A172 (cell line): Measurements from ENCODE around the gene MYO9B. TPM values are rescaled to one million over a fixed set of nuclear protein-coding genes. Genes with fewer than 3 reads are reported as not detected.

ENCODE experiments used
- DNase-seq: peaks from one replicate; pipeline ENCODE4 v3.0.0-alpha.2; 2015; ENCODE audit warnings: low spot score
- total RNA-seq: library from RNA; depleted of rRNA; stranded (reverse); fragments of >200 nt; shearing (Covaris generic); gene quantifications from 2 replicates; pipeline ENCODE4 v1.2.3, GENCODE V29; 2014

MYO9B gene
- total RNA-seq, 1 experiment from 2014 or later: 43.8 TPM

DNA sequence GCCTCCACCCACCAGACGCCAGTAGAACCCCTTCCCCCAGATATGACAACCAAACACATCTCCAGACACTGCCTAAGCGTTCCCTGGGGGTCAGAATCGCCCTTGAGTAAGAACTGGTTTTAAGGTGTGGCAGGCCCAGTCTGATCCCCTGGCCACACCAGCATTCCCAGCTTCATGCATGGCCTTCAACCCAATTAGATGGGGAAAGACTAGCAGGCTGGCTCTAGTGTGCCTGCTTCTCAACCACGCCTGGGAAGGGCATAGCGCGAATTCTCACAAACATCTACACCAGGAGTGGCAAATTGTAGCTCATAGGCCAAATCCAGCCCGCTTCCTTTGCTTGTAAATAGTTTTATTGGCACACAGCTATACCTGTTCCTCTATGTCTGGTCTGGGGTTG is 13.9 kb upstream of the MYO9B start:
- DNase-seq: no peak

DNA sequence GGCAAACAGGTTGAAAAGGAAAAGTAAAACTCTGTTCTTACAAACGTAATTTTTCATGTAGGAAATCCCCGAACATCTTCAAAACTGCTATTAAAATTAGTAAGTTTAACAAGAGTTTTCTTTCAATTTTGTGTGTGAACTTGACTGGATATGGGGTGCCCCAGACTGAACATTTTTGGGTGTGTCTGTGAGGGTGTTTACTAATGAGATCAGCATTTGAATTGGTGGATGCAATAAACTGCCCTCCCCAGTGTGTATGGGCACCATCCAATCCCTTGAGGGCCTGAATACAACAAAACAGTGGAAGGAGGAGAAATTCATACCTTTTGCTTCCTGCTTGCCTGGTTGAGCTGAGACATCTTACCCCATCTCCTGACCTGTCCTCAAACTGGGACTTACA is 12.1 kb upstream of the MYO9B start:
- no peak for DNase-seq

DNA sequence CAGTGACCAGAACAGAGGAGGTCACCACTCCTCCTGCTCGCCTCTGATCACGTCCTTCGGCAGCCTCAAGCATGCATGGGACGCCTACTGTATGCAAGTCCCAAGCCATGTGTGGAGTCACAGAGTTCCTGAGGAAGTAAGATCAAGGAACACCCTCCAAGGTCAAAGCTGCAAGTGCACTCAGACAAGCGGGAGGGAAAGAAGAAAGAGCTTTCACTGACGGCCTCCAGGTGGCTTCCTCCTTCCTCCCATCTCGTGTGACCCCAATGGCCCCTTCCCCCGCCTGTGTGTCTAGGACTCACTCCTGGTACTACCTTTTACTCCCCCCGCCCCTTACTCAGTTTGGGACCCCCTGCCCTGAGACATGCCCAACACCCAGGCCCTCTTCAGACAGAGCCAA is 6.4 kb upstream of the MYO9B start:
- no peak for DNase-seq

GRCh38 chr19:17070421-17070820 is 5.2 kb upstream of the MYO9B start:
- no peak for DNase-seq

DNA sequence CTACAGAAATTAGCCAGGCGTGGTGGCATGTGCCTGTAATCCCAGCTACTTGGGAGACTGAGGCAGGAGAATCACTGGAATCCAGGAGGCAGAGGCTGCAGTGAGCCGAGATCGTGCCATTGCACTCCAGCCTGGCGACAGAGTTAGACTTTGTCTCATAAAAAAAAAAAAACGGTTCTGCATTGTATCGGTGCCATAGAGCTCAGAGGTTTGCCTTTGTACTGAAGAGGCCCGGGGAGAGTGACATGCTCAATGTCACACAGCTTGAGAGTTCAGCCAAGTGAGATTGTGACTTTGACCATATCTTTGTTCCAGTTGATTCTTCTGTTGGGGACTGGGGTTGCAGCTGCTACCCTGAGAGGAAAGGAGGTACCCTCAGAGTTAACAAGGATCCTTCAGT is 4.7 kb upstream of the MYO9B start:
- DNase-seq: no peak

DNA sequence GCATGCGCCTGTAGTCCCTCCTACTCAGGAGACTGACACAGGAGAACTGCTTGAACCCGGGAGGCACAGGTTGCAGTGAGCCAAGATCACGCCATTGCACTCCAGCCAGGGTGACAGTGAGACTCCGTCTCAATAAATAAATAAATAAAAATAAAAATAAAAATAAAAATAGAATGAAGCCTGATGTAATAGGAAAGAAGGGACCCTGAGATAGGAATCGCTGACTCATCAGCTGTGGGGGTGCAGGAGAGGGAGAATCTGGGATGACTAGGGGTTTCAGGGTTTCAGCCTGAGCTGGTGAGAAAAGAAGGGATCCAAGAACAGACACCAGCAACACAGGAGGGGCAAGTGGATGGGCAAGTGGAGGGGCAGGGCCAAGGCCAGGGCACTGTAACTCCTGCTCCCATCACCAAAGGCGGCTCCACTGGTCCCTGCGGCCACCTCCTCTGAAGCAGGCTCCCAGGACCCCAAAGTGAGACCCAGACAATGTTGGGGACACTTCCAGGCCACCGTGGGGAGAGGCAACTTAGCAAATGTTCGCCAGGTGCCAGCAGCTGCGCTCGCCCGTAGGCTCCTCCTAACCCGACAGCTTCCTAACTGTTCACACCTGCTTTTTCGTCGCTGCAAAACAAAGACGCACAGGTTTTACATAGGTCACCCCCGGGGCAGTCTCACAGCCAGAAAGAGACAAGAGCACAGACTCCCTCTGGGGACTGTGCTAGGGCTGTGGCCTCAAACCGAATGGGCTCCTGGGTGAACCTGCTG is 1.5 kb upstream of the MYO9B start:
- peak; percentile 36 for DNase-seq

DNA sequence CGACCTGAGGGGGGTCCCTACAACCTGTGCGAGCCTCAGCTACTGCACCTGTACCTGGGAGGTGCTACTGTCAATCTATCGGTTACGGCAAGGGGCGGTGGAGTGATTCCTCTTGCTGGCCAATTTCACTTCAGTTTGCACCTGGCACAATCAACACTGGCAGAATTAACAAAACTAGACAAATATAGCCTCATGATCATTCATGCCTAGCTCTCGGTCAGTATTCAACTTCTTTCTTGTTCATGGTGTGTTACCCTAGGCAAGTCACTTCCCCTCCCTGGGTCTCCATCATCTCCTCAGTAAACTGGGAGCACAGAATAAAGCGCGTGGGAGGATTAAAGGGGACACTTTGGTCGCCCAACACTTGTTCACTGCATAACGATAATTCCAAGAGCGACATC is 943 bp upstream of the MYO9B start:
- DNase-seq: no peak

- peak; percentile 22 for DNase-seq
Observed at GRCh38 chr19:17075864-17076542, 426 bp downstream of the MYO9B start.

DNA sequence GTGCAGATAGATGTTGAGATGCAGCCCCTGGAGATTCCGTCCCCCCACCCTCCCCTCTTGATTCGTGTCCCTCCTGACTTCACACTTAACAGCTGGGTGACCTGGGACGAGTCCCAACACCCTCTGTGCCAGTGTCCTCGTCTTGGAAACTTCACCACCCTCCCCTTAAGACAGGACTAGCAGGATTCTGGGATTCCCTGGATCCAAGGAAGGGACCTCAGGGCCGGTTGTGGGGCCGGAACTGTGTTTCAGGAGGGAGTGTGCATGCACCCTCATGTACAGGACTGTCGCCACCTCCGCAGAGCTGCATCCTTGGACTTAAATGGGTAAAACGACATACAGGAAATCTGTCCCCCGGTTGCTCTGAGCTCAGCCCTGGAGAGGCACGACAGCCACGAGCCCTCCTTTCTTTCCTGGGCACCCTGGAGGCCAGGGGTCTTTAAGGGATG is 990 bp downstream of the MYO9B start:
- peak; percentile 26 for DNase-seq

- DNase-seq: no peak
Observed at GRCh38 chr19:17077447-17078028, 2.0 kb downstream of the MYO9B start.

GRCh38 chr19:17078036-17078919 is 2.7 kb downstream of the MYO9B start:
- DNase-seq: no peak

GRCh38 chr19:17078920-17079709 is 3.5 kb downstream of the MYO9B start:
- DNase-seq: peak; percentile 20

DNA sequence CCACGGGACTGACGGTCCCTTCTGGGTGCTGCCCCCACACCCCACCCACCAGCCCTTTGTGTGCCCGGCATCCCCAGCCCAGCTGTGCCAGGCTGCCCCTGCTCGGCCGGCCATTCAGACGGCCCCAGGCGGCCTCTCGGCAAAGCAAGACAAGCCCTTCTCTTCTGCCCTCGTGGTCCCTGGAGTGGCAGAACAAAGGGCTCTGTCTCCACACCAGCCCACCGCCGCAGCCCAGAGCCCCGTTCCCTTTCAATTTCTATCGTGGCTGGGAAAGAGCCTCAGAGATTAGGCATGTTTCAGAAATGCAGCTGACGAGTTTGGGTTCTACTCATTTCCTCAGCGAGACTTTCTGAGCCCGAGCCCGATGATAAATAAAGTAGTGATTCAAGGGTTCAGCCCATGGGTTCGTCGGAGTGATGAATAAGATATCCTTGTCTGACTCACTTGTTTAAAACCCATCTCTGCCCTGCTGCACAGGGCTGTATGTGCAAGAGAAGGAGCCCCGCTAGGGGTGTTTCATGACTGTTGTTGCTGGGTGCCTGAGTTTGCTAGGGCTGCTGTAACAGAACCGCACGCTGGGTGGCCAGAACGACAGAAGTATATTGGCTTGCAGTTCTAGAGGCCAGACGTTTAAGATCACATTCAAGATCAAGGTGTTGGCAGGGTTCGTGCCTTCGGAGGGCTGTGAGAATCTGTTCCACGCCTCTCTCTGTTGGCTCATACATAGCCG is 4.3 kb downstream of the MYO9B start:
- DNase-seq: peak; percentile 98

- no peak for DNase-seq
Observed at GRCh38 chr19:17080440-17080801, 4.8 kb downstream of the MYO9B start.

DNA sequence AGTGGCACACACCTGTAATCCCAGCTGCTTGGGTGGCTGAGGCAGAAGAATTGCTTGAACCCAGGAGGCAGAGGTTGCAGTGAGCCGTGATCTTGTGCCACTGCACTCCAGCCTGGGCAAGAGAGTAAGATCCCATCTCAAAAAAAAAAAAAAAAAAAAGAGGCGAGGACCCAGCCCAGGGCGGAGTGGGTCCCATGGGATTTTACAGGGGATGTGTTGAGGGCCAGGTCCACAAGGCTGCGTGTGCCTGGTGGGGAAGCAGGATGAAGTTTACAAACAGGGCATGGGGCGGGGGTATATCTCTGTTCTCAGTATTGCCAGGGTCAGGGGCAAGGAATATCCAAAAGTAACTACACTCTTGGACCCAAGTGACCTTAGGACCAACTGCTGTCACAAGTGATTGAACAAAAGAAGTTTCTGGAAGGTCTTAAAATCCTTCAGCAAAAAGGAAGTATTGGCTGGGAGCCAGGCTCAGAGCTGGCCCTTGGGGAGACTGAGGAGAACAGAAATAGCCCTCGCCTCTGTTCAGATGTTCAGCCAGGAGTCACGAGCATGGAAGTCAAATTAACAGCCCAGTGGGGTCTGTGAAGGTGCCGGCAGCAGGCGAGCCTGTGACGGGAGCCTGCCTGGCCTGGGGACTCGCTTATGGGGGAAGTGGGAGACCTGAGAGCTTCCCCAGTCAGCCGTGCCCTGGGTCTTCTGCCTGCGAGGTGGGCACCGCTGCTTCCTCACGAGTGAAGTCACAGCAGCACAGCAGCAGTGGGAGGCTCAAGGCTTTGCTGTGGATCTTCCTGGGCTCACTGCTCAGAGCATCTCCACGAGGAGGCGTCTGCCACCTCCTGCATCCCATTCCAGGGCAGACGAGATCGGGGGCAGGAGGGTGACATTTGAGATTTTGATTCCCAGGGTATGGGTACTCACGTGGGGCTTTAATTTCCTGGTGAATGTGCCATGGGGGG is 6.4 kb downstream of the MYO9B start:
- DNase-seq: no peak

GRCh38 chr19:17086120-17086519 is 10.5 kb downstream of the MYO9B start:
- no peak for DNase-seq

GRCh38 chr19:17086834-17087233 is 11.3 kb downstream of the MYO9B start:
- DNase-seq: no peak

- DNase-seq: no peak
Observed at GRCh38 chr19:17088552-17088951, 13.0 kb downstream of the MYO9B start.

DNA sequence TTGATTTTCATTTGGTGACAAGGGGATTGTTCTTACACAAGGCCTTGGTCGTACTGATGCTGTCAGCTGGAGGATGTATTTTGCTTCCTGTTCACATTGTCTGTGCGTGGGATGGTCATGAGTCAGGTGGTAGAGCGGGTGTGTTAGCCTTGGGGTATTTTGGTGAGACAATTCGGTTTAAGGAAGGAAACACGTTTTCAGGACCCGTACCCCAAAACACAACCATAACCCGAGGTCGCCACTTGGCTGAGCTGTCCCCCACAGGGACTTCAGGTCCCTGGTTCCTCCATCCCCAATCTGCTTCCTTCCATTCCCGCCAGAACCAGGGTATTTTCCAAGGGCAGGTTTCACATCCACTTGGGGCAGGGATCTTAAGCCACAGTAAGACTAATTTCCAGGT is 15.0 kb downstream of the MYO9B start:
- no peak for DNase-seq
